Measurements from ENCODE around the gene CSF1. TPM values are rescaled to one million over a fixed set of nuclear protein-coding genes. Genes with fewer than 3 reads are reported as not detected.

Gene CSF1
- total and polyA plus RNA-seq, 12 donors = 3.8 to 295 (median 88.5) TPM

- Histone ChIP-seq H3K4me1 (replicated peaks in 1 of 2) (peaks cover 35 to 50% of the 10 kb centered on the region in 2 donors), H3K27ac (peak overlapping the region in 1 of 5 donors; percentile 89), H3K4me3 (no peak overlapping the region), H3K27me3 (no peaks in the 10 kb centered on the region), H3K9me3 (replicated peaks in 1 of 3) (no peaks in the 10 kb centered on the region), H3K36me3 (replicated peaks in 1 of 2) (no peaks in the 10 kb centered on the region)
- intact Hi-C loops (cut with DNase I) = no loop called here
- 95 to 97% (median 96%) methylated on average over 10 of the region's 10 CpGs for WGBS, 4 donors
- no peak for TF ChIP-seq CTCF (IDR thresholded peaks at IDR 0.05)
- no peak for TF ChIP-seq POLR2A (IDR thresholded peaks at IDR 0.05)
- DNase-seq = peak in 1 of 7 donors; percentile 36
Observed at GRCh38 chr1:109879881-109880525, 30.6 kb upstream of the CSF1 start.

- Histone ChIP-seq H3K4me3 (no peak overlapping the region), H3K27me3 (no peaks in the 10 kb centered on the region), H3K36me3 (replicated peaks in 1 of 2) (no peaks in the 10 kb centered on the region), H3K4me1 (replicated peaks in 1 of 2) (peaks cover 45 to 60% of the 10 kb centered on the region in 2 donors), H3K9me3 (replicated peaks in 1 of 3) (no peaks in the 10 kb centered on the region), H3K27ac (peak overlapping the region in 3 of 5 donors; percentile 6 to 89 (median 52))
- peak in 3 of 7 donors; percentile 43 to 58 (median 46) for DNase-seq
- intact Hi-C loops (cut with DNase I) = no loop called here
- TF ChIP-seq CTCF (IDR thresholded peaks at IDR 0.05) (no peak), POLR2A (IDR thresholded peaks at IDR 0.05) (no peak)
- WGBS, 4 donors = 67 to 71% (median 69%) methylated on average over 14 to 20 of the region's 20 CpGs
Observed at GRCh38 chr1:109880971-109881894, 29.4 kb upstream of the CSF1 start.

- H3K4me1 ChIP-seq (replicated peaks in 1 of 2) = peaks cover 45 to 59% of the 10 kb centered on the region in 2 donors
- H3K27ac ChIP-seq = peak overlapping the region in 2 of 5 donors; percentile 52 to 89
- no peak for DNase-seq
- no peaks in the 10 kb centered on the region for H3K36me3 ChIP-seq (replicated peaks in 1 of 2)
- no peak for TF ChIP-seq CTCF (IDR thresholded peaks at IDR 0.05)
- no peak for TF ChIP-seq POLR2A (IDR thresholded peaks at IDR 0.05)
- no peaks in the 10 kb centered on the region for H3K9me3 ChIP-seq (replicated peaks in 1 of 3)
- 81 to 94% (median 88%) methylated on average over 4 of the region's 4 CpGs for WGBS, 4 donors
- H3K4me3 ChIP-seq = no peak overlapping the region
- intact Hi-C loops (cut with DNase I) = no loop called here
- no peaks in the 10 kb centered on the region for H3K27me3 ChIP-seq
Observed at GRCh38 chr1:109881906-109882287, 28.8 kb upstream of the CSF1 start.
